HG03439 (cell line): ENCODE results near the gene FLOT1.
"Not testable (repeated sequence)": the region's sequence is repeated elsewhere in the genome, so short reads cannot be mapped to it uniquely, and the experiment has no call there.

Experiments used
- ATAC-seq: cut with Tn5 transposase; IDR thresholded peaks from one replicate; pipeline ENCODE4 v1.9.1; 2021; ENCODE audit warnings: mild to moderate bottlenecking, moderate library complexity; ENCODE audit not compliant: unreplicated experiment

FLOT1 gene

GRCh38 chr6:30767944-30768301, 25.4 kb upstream of the FLOT1 start:
- ATAC-seq, result no peak

- ATAC-seq, result peak; percentile 65
Measured at GRCh38 chr6:30767158-30767943, 24.9 kb upstream of the FLOT1 start.

- no peak for ATAC-seq
Measured at GRCh38 chr6:30766461-30767157, 24.1 kb upstream of the FLOT1 start.

- not testable (repeated sequence) for ATAC-seq
Measured at GRCh38 chr6:30765495-30765894, 23.0 kb upstream of the FLOT1 start.

- ATAC-seq, result not testable (repeated sequence)
Measured at GRCh38 chr6:30764490-30765043, 22.1 kb upstream of the FLOT1 start.

- no peak for ATAC-seq
Measured at GRCh38 chr6:30763618-30764489, 21.4 kb upstream of the FLOT1 start.

GRCh38 chr6:30763155-30763617, 20.7 kb upstream of the FLOT1 start:
- no peak for ATAC-seq

- ATAC-seq, result no peak
Measured at GRCh38 chr6:30761791-30762429, 19.4 kb upstream of the FLOT1 start.

- no peak for ATAC-seq
Measured at GRCh38 chr6:30760549-30760948, 18.1 kb upstream of the FLOT1 start.

GRCh38 chr6:30759575-30760239, 17.2 kb upstream of the FLOT1 start:
- no peak for ATAC-seq

- ATAC-seq, result no peak
Measured at GRCh38 chr6:30757261-30757904, 14.9 kb upstream of the FLOT1 start.

- ATAC-seq, result not testable (repeated sequence)
Measured at GRCh38 chr6:30756405-30757003, 14.0 kb upstream of the FLOT1 start.

GRCh38 chr6:30754631-30755030, 12.1 kb upstream of the FLOT1 start:
- no peak for ATAC-seq

- ATAC-seq, result no peak
Measured at GRCh38 chr6:30752157-30752927, 9.9 kb upstream of the FLOT1 start.

- ATAC-seq, result no peak
Measured at GRCh38 chr6:30750379-30750668, 7.8 kb upstream of the FLOT1 start.

GRCh38 chr6:30749554-30750378, 7.3 kb upstream of the FLOT1 start:
- no peak for ATAC-seq

- ATAC-seq, result no peak
Measured at GRCh38 chr6:30748851-30749540, 6.5 kb upstream of the FLOT1 start.
